ENCODE measurements around the gene CRABP2.

CRABP2 gene

GRCh38 chr1:156738916-156739315 lies 33.5 kb upstream of the CRABP2 start:
- Histone ChIP-seq H3K9me3 (ENCODE audit: control insufficient read depth, low read length) (no peaks in the 10 kb centered on the region), H3K4me1 (ENCODE audit: control insufficient read depth, insufficient read depth, low read length) (peaks cover 12% of the 10 kb centered on the region), H3K36me3 (ENCODE audit: control insufficient read depth, insufficient read depth, low read length) (no peaks in the 10 kb centered on the region), H3K4me3 (ENCODE audit: low read length) (no peak overlapping the region), H3K9ac (ENCODE audit: low read length) (no peak overlapping the region), H3K27me3 (ENCODE audit: control insufficient read depth, insufficient read depth, low read length) (no peaks in the 10 kb centered on the region)

GRCh38 chr1:156738407-156738806 lies 33.0 kb upstream of the CRABP2 start:
- H3K27me3 ChIP-seq (ENCODE audit: control insufficient read depth, insufficient read depth, low read length), result no peaks in the 10 kb centered on the region
- H3K9ac ChIP-seq (ENCODE audit: low read length), result no peak overlapping the region
- no peaks in the 10 kb centered on the region for H3K9me3 ChIP-seq (ENCODE audit: control insufficient read depth, low read length)
- peaks cover 12% of the 10 kb centered on the region for H3K4me1 ChIP-seq (ENCODE audit: control insufficient read depth, insufficient read depth, low read length)
- H3K36me3 ChIP-seq (ENCODE audit: control insufficient read depth, insufficient read depth, low read length), result no peaks in the 10 kb centered on the region
- H3K4me3 ChIP-seq (ENCODE audit: low read length), result no peak overlapping the region

GRCh38 chr1:156733989-156734584 lies 28.7 kb upstream of the CRABP2 start:
- H3K4me3 ChIP-seq (ENCODE audit: low read length), result no peak overlapping the region
- no peaks in the 10 kb centered on the region for H3K4me1 ChIP-seq (ENCODE audit: control insufficient read depth, insufficient read depth, low read length)
- H3K9me3 ChIP-seq (ENCODE audit: control insufficient read depth, low read length), result no peaks in the 10 kb centered on the region
- no peaks in the 10 kb centered on the region for H3K27me3 ChIP-seq (ENCODE audit: control insufficient read depth, insufficient read depth, low read length)
- H3K36me3 ChIP-seq (ENCODE audit: control insufficient read depth, insufficient read depth, low read length), result no peaks in the 10 kb centered on the region
- H3K9ac ChIP-seq (ENCODE audit: low read length), result no peak overlapping the region

- Histone ChIP-seq H3K9ac (ENCODE audit: low read length) (peak within 1 kb of the TSS; percentile 91), H3K27me3 (ENCODE audit: control insufficient read depth, insufficient read depth, low read length) (no peaks in the 10 kb centered on the region), H3K36me3 (ENCODE audit: control insufficient read depth, insufficient read depth, low read length) (no peaks in the 10 kb centered on the region), H3K4me3 (ENCODE audit: low read length) (peak within 1 kb of the TSS; percentile 98), H3K4me1 (ENCODE audit: control insufficient read depth, insufficient read depth, low read length) (peaks cover 29% of the 10 kb centered on the region), H3K9me3 (ENCODE audit: control insufficient read depth, low read length) (no peaks in the 10 kb centered on the region)
Measured at GRCh38 chr1:156728599-156729462, 23.4 kb upstream of the CRABP2 start, which contains the start of gene ISG20L2. Gene ISG20L2, minus strand, starts transcription at chr1:156728766. Its CDS starts 1,114 bp downstream, at chr1:156727652.

- Histone ChIP-seq H3K4me3 (ENCODE audit: low read length) (peak within 1 kb of the TSS; percentile 98), H3K9ac (ENCODE audit: low read length) (peak within 1 kb of the TSS; percentile 91), H3K36me3 (ENCODE audit: control insufficient read depth, insufficient read depth, low read length) (peaks cover 5% of the 10 kb centered on the region), H3K4me1 (ENCODE audit: control insufficient read depth, insufficient read depth, low read length) (peaks cover 29% of the 10 kb centered on the region), H3K27me3 (ENCODE audit: control insufficient read depth, insufficient read depth, low read length) (no peaks in the 10 kb centered on the region), H3K9me3 (ENCODE audit: control insufficient read depth, low read length) (no peaks in the 10 kb centered on the region)
Measured at GRCh38 chr1:156727926-156728598, 22.7 kb upstream of the CRABP2 start, which contains the start of gene METTL25B. Gene METTL25B, plus strand, starts transcription at chr1:156728469. Its CDS starts 636 bp downstream, at chr1:156729105.

GRCh38 chr1:156727492-156727891 lies 22.1 kb upstream of the CRABP2 start:
- H3K9me3 ChIP-seq (ENCODE audit: control insufficient read depth, low read length), result no peaks in the 10 kb centered on the region
- H3K27me3 ChIP-seq (ENCODE audit: control insufficient read depth, insufficient read depth, low read length), result no peaks in the 10 kb centered on the region
- H3K4me1 ChIP-seq (ENCODE audit: control insufficient read depth, insufficient read depth, low read length), result peaks cover 29% of the 10 kb centered on the region
- H3K4me3 ChIP-seq (ENCODE audit: low read length), result peak overlapping the region; percentile 91
- peak overlapping the region; percentile 91 for H3K9ac ChIP-seq (ENCODE audit: low read length)
- peaks cover 5% of the 10 kb centered on the region for H3K36me3 ChIP-seq (ENCODE audit: control insufficient read depth, insufficient read depth, low read length)

- H3K4me1 ChIP-seq (ENCODE audit: control insufficient read depth, insufficient read depth, low read length), result peaks cover 29% of the 10 kb centered on the region
- H3K27me3 ChIP-seq (ENCODE audit: control insufficient read depth, insufficient read depth, low read length), result no peaks in the 10 kb centered on the region
- no peak overlapping the region for H3K4me3 ChIP-seq (ENCODE audit: low read length)
- H3K36me3 ChIP-seq (ENCODE audit: control insufficient read depth, insufficient read depth, low read length), result peaks cover 5% of the 10 kb centered on the region
- H3K9me3 ChIP-seq (ENCODE audit: control insufficient read depth, low read length), result no peaks in the 10 kb centered on the region
- H3K9ac ChIP-seq (ENCODE audit: low read length), result peak overlapping the region; percentile 91
Measured at GRCh38 chr1:156726549-156727226, 21.3 kb upstream of the CRABP2 start.

GRCh38 chr1:156725683-156726280 lies 20.4 kb upstream of the CRABP2 start:
- H3K4me3 ChIP-seq (ENCODE audit: low read length), result no peak overlapping the region
- H3K4me1 ChIP-seq (ENCODE audit: control insufficient read depth, insufficient read depth, low read length), result peaks cover 29% of the 10 kb centered on the region
- peak overlapping the region; percentile 27 for H3K9ac ChIP-seq (ENCODE audit: low read length)
- H3K36me3 ChIP-seq (ENCODE audit: control insufficient read depth, insufficient read depth, low read length), result peaks cover 5% of the 10 kb centered on the region
- H3K27me3 ChIP-seq (ENCODE audit: control insufficient read depth, insufficient read depth, low read length), result no peaks in the 10 kb centered on the region
- no peaks in the 10 kb centered on the region for H3K9me3 ChIP-seq (ENCODE audit: control insufficient read depth, low read length)

- Histone ChIP-seq H3K9me3 (ENCODE audit: control insufficient read depth, low read length) (no peaks in the 10 kb centered on the region), H3K36me3 (ENCODE audit: control insufficient read depth, insufficient read depth, low read length) (peaks cover 5% of the 10 kb centered on the region), H3K4me1 (ENCODE audit: control insufficient read depth, insufficient read depth, low read length) (peaks cover 17% of the 10 kb centered on the region), H3K9ac (ENCODE audit: low read length) (no peak overlapping the region), H3K27me3 (ENCODE audit: control insufficient read depth, insufficient read depth, low read length) (no peaks in the 10 kb centered on the region), H3K4me3 (ENCODE audit: low read length) (no peak overlapping the region)
Measured at GRCh38 chr1:156721535-156721934, 16.2 kb upstream of the CRABP2 start.

GRCh38 chr1:156721131-156721530 lies 15.7 kb upstream of the CRABP2 start:
- Histone ChIP-seq H3K4me1 (ENCODE audit: control insufficient read depth, insufficient read depth, low read length) (peaks cover 13% of the 10 kb centered on the region), H3K36me3 (ENCODE audit: control insufficient read depth, insufficient read depth, low read length) (peaks cover 5% of the 10 kb centered on the region), H3K27me3 (ENCODE audit: control insufficient read depth, insufficient read depth, low read length) (no peaks in the 10 kb centered on the region), H3K9me3 (ENCODE audit: control insufficient read depth, low read length) (no peaks in the 10 kb centered on the region), H3K4me3 (ENCODE audit: low read length) (no peak overlapping the region), H3K9ac (ENCODE audit: low read length) (no peak overlapping the region)

GRCh38 chr1:156717351-156717750 lies 12.0 kb upstream of the CRABP2 start:
- Histone ChIP-seq H3K4me3 (ENCODE audit: low read length) (no peak overlapping the region), H3K9ac (ENCODE audit: low read length) (no peak overlapping the region), H3K4me1 (ENCODE audit: control insufficient read depth, insufficient read depth, low read length) (no peaks in the 10 kb centered on the region), H3K9me3 (ENCODE audit: control insufficient read depth, low read length) (no peaks in the 10 kb centered on the region), H3K27me3 (ENCODE audit: control insufficient read depth, insufficient read depth, low read length) (no peaks in the 10 kb centered on the region), H3K36me3 (ENCODE audit: control insufficient read depth, insufficient read depth, low read length) (no peaks in the 10 kb centered on the region)
